ENCODE data around the gene DLG2.
"Not testable (repeated sequence)": the region's sequence is repeated elsewhere in the genome, so short reads cannot be mapped to it uniquely, and the experiment has no call there.

DLG2 gene

GRCh38 chr11:84333221-84333620 lies 1293.9 kb downstream of the DLG2 start:
- Histone ChIP-seq H3K36me3 (ENCODE audit: control insufficient read depth, insufficient read depth, low read length) (no peaks in the 10 kb centered on the region), H3K4me3 (ENCODE audit: low read depth, low read length) (no peak overlapping the region), H3K9me3 (ENCODE audit: control insufficient read depth, insufficient read depth, low read depth, low read length) (no peaks in the 10 kb centered on the region), H3K9ac (ENCODE audit: low read length) (no peak overlapping the region), H3K27ac (ENCODE audit: low read depth, low read length) (no peak overlapping the region), H3K4me1 (ENCODE audit: control insufficient read depth, insufficient read depth, low read length) (no peaks in the 10 kb centered on the region), H3K27me3 (ENCODE audit: control insufficient read depth, insufficient read depth, low read length) (no peaks in the 10 kb centered on the region)

DNA sequence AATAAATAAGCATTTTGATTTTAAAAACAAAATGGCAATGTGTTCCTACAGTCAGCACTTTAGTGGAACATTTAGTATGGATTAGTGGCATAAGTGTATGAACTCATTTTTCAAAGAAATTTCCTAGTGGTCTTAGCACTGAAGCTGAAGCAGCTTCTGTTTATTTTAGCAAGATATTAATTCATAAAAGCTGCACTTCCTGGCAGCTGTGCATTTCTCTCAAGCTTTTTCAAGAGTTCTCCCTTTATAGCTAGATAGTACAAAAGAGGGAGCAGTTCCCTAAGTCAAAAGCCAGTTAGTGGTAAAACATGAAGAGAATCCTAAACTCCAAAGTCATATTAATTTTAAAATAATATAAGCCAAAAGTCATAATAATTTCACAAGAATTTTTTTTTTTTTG lies 1304.9 kb downstream of the DLG2 start:
- Histone ChIP-seq H3K27ac (ENCODE audit: low read depth, low read length) (no peak overlapping the region), H3K27me3 (ENCODE audit: control insufficient read depth, insufficient read depth, low read length) (no peaks in the 10 kb centered on the region), H3K9ac (ENCODE audit: low read length) (no peak overlapping the region)

DNA sequence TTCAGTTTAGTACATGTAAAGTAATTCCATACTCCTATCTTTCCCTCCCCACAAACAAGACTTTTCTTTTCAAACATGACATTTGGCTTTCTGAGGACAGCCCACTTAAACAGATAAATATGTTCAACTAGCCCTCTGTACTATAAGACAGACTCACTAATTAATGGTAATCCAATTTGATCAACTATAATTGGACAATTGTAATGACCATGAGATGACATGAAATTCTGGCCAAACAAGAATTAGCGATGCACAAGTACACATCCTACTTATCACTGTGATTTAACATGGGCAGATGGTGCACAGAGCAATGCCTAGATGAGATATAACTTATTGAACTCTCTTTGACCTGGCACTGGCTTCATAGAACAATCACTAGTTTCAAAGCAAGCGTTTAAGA lies 1307.3 kb downstream of the DLG2 start:
- no peaks in the 10 kb centered on the region for H3K27me3 ChIP-seq (ENCODE audit: control insufficient read depth, insufficient read depth, low read length)
- H3K9me3 ChIP-seq (ENCODE audit: control insufficient read depth, insufficient read depth, low read depth, low read length) = no peaks in the 10 kb centered on the region
- no peak overlapping the region for H3K4me3 ChIP-seq (ENCODE audit: low read depth, low read length)
- H3K4me1 ChIP-seq (ENCODE audit: control insufficient read depth, insufficient read depth, low read length) = no peaks in the 10 kb centered on the region
- no peak overlapping the region for H3K9ac ChIP-seq (ENCODE audit: low read length)
- H3K27ac ChIP-seq (ENCODE audit: low read depth, low read length) = no peak overlapping the region
- no peaks in the 10 kb centered on the region for H3K36me3 ChIP-seq (ENCODE audit: control insufficient read depth, insufficient read depth, low read length)

More for the DNA sequence above, 1304.9 kb downstream of the DLG2 start:
- Histone ChIP-seq H3K4me3 (ENCODE audit: low read depth, low read length) (no peak overlapping the region), H3K4me1 (ENCODE audit: control insufficient read depth, insufficient read depth, low read length) (no peaks in the 10 kb centered on the region), H3K9me3 (ENCODE audit: control insufficient read depth, insufficient read depth, low read depth, low read length) (no peaks in the 10 kb centered on the region), H3K36me3 (ENCODE audit: control insufficient read depth, insufficient read depth, low read length) (no peaks in the 10 kb centered on the region)

DNA sequence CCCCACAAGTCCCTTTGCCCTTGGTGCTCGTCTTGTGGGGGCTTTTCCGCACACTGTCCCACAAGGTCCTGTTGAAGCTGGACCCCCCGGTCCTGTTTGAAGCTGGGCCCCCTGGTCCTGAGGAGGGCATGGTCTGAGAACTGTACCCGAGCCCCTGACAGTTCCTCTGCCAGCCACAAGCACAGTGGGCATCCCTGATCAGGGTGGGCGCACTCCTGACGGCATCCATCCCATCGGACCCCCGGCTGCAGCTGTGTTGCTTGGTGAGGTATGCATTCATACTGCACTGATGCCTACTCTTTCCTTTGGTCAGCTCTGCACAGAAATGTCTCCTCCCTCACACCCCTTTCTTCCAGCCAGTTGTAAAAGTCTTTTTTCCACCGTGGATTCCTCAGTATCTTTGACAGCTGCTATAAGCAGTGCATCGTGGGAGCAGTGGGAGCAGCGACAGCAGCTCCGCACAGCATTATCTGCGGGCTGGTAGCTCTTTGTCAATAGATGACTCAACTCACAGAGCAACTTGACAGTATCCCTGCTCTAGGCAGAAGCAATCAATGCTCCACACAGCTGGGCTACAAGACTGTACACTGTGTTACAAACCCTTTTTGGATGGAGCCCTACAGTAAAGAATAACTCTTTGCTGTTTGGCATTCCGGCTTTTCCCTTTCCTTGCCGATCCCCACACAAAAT lies 1310.1 kb downstream of the DLG2 start:
- H3K4me1 ChIP-seq (ENCODE audit: control insufficient read depth, insufficient read depth, low read length) = no peaks in the 10 kb centered on the region
- H3K27me3 ChIP-seq (ENCODE audit: control insufficient read depth, insufficient read depth, low read length) = no peaks in the 10 kb centered on the region
- no peak overlapping the region for H3K27ac ChIP-seq (ENCODE audit: low read depth, low read length)
- H3K36me3 ChIP-seq (ENCODE audit: control insufficient read depth, insufficient read depth, low read length) = no peaks in the 10 kb centered on the region
- no peak overlapping the region for H3K4me3 ChIP-seq (ENCODE audit: low read depth, low read length)
- no peaks in the 10 kb centered on the region for H3K9me3 ChIP-seq (ENCODE audit: control insufficient read depth, insufficient read depth, low read depth, low read length)
- no peak overlapping the region for H3K9ac ChIP-seq (ENCODE audit: low read length)

GRCh38 chr11:84313830-84314359 lies 1313.2 kb downstream of the DLG2 start:
- peaks cover 9% of the 10 kb centered on the region; the same call in 1 of the 2 replicates for H3K4me1 ChIP-seq (ENCODE audit: control insufficient read depth, insufficient read depth, low read length)
- H3K9me3 ChIP-seq (ENCODE audit: control insufficient read depth, insufficient read depth, low read depth, low read length) = no peaks in the 10 kb centered on the region

DNA sequence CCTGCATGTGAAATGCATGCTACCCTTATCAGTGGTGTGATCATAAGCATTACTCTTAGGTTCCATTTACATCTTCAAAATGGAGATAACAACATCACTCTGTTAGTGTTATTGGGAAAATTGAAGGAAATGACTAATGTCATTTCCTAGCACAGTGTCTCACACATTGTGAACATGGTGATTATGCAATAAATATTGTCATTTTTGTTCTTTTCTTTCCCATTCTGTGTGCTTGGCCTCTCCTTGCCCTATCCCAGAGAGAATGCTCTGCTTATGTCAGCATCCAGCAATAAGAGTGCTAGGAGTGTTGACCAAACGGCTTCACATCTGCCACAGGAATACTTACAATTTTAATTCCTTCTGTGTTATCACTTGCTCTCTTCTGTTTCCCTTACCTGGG lies 1316.9 kb downstream of the DLG2 start:
- H3K27ac ChIP-seq (ENCODE audit: low read depth, low read length) = no peak overlapping the region
- H3K4me3 ChIP-seq (ENCODE audit: low read depth, low read length) = no peak overlapping the region
- H3K9ac ChIP-seq (ENCODE audit: low read length) = no peak overlapping the region
- H3K9me3 ChIP-seq (ENCODE audit: control insufficient read depth, insufficient read depth, low read depth, low read length) = no peaks in the 10 kb centered on the region
- H3K4me1 ChIP-seq (ENCODE audit: control insufficient read depth, insufficient read depth, low read length) = peaks cover 9% of the 10 kb centered on the region; the same call in 1 of the 2 replicates
- H3K27me3 ChIP-seq (ENCODE audit: control insufficient read depth, insufficient read depth, low read length) = no peaks in the 10 kb centered on the region
- no peaks in the 10 kb centered on the region for H3K36me3 ChIP-seq (ENCODE audit: control insufficient read depth, insufficient read depth, low read length)

More at GRCh38 chr11:84313830-84314359, 1313.2 kb downstream of the DLG2 start:
- no peak overlapping the region for H3K27ac ChIP-seq (ENCODE audit: low read depth, low read length)
- H3K36me3 ChIP-seq (ENCODE audit: control insufficient read depth, insufficient read depth, low read length) = no peaks in the 10 kb centered on the region
- H3K4me3 ChIP-seq (ENCODE audit: low read depth, low read length) = no peak overlapping the region
- no peak overlapping the region for H3K9ac ChIP-seq (ENCODE audit: low read length)
- no peaks in the 10 kb centered on the region for H3K27me3 ChIP-seq (ENCODE audit: control insufficient read depth, insufficient read depth, low read length)

GRCh38 chr11:84308491-84308890 lies 1318.7 kb downstream of the DLG2 start:
- not testable (repeated sequence) for H3K27me3 ChIP-seq (ENCODE audit: control insufficient read depth, insufficient read depth, low read length); H3K36me3 ChIP-seq (ENCODE audit: control insufficient read depth, insufficient read depth, low read length); H3K27ac ChIP-seq (ENCODE audit: low read depth, low read length); H3K4me3 ChIP-seq (ENCODE audit: low read depth, low read length); H3K9me3 ChIP-seq (ENCODE audit: control insufficient read depth, insufficient read depth, low read depth, low read length); H3K9ac ChIP-seq (ENCODE audit: low read length); H3K4me1 ChIP-seq (ENCODE audit: control insufficient read depth, insufficient read depth, low read length)

DNA sequence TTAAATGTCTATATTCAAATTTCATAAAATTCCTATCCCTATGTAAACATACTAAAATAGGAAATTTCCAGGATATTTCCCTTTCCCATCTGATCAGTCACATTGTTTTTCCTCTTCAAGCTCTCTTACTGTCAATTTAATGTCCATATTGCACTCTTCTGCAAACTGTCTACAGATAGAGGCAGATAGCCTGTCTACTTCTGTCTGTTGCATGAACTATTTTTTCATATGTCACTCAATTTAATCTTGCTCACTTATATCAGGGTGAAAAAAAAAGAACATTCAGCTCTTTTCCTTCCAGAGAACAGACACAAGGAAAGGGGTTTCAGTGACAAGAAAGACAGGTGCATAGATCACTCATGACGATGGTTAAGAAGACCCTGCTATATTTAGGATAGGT lies 1327.1 kb downstream of the DLG2 start:
- no peak overlapping the region for H3K4me3 ChIP-seq (ENCODE audit: low read depth, low read length)
- no peaks in the 10 kb centered on the region for H3K27me3 ChIP-seq (ENCODE audit: control insufficient read depth, insufficient read depth, low read length)
- no peak overlapping the region for H3K9ac ChIP-seq (ENCODE audit: low read length)
- H3K9me3 ChIP-seq (ENCODE audit: control insufficient read depth, insufficient read depth, low read depth, low read length) = no peaks in the 10 kb centered on the region
- no peak overlapping the region for H3K27ac ChIP-seq (ENCODE audit: low read depth, low read length)
- no peaks in the 10 kb centered on the region for H3K36me3 ChIP-seq (ENCODE audit: control insufficient read depth, insufficient read depth, low read length)
- H3K4me1 ChIP-seq (ENCODE audit: control insufficient read depth, insufficient read depth, low read length) = no peaks in the 10 kb centered on the region

DNA sequence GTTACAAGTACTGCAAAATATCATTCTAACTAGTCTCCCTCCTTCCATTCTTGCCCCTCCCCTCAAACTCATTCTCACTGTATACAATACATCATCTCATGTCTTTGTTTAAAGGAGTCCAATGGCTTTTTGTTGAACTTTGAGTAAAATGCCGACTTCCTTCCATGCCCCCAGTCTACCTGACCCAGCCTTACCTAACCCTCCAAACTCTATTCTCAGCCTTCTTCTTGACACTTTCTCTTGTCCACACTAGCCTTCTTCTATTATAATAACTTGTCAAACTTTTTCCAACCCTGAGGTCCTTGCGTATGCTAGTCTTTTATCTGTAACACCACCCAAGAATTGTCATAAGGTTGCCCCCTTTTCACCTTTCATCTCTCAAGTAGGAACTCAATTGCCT lies 1329.6 kb downstream of the DLG2 start:
- Histone ChIP-seq H3K36me3 (ENCODE audit: control insufficient read depth, insufficient read depth, low read length) (no peaks in the 10 kb centered on the region), H3K27me3 (ENCODE audit: control insufficient read depth, insufficient read depth, low read length) (no peaks in the 10 kb centered on the region), H3K4me1 (ENCODE audit: control insufficient read depth, insufficient read depth, low read length) (no peaks in the 10 kb centered on the region), H3K4me3 (ENCODE audit: low read depth, low read length) (no peak overlapping the region), H3K9me3 (ENCODE audit: control insufficient read depth, insufficient read depth, low read depth, low read length) (no peaks in the 10 kb centered on the region), H3K9ac (ENCODE audit: low read length) (no peak overlapping the region), H3K27ac (ENCODE audit: low read depth, low read length) (no peak overlapping the region)

DNA sequence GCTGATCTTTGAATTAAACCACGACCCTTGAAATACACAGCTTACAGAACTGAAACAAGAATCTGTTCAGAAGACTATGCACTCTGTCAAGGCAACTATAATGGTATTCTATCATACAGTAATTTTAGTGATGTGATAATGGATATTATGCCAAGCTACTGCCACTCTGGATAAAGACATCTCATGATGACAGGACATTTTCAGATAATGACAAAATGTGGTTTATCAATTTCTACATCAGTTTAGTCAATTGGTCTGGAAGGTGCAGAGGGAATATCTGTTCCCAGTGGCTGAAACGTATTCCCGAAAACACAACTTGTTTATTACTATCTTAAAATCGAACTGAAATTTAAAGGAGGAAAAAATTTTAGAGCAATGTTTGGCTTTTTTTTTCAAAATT lies 1331.3 kb downstream of the DLG2 start:
- Histone ChIP-seq H3K4me3 (ENCODE audit: low read depth, low read length) (no peak overlapping the region), H3K4me1 (ENCODE audit: control insufficient read depth, insufficient read depth, low read length) (no peaks in the 10 kb centered on the region), H3K27ac (ENCODE audit: low read depth, low read length) (no peak overlapping the region), H3K27me3 (ENCODE audit: control insufficient read depth, insufficient read depth, low read length) (no peaks in the 10 kb centered on the region), H3K36me3 (ENCODE audit: control insufficient read depth, insufficient read depth, low read length) (no peaks in the 10 kb centered on the region), H3K9ac (ENCODE audit: low read length) (no peak overlapping the region), H3K9me3 (ENCODE audit: control insufficient read depth, insufficient read depth, low read depth, low read length) (no peaks in the 10 kb centered on the region)

DNA sequence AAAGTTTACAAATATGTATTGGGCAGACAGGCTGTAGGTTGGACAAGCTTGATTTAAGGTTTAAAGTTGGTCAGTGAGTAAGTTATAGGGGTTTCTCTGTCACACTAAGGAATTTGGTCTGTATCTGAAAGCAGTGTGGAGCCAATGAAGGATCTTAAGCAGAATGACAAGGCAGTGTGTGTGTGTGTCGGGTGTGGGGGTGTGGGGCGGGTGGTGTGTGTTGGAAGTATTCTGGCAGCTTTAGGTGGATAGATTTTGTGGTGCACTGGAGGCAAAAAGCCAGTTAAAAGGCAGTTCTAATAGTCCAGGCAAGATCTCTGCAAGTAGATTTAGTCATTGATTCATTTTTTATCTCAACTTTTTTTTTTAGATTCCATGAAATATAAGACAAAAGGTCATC lies 1334.2 kb downstream of the DLG2 start:
- 0 out of 2 replicates have a peak, but pooled peaks cover 6% of the 10 kb centered on the region for H3K4me1 ChIP-seq (ENCODE audit: control insufficient read depth, insufficient read depth, low read length)
- H3K4me3 ChIP-seq (ENCODE audit: low read depth, low read length) = no peak overlapping the region
- no peaks in the 10 kb centered on the region for H3K27me3 ChIP-seq (ENCODE audit: control insufficient read depth, insufficient read depth, low read length)
- no peaks in the 10 kb centered on the region for H3K36me3 ChIP-seq (ENCODE audit: control insufficient read depth, insufficient read depth, low read length)
- H3K9me3 ChIP-seq (ENCODE audit: control insufficient read depth, insufficient read depth, low read depth, low read length) = no peaks in the 10 kb centered on the region
- H3K27ac ChIP-seq (ENCODE audit: low read depth, low read length) = no peak overlapping the region
- H3K9ac ChIP-seq (ENCODE audit: low read length) = no peak overlapping the region

All from HUES6 (cell line).